Astrocyte (in vitro differentiated cells and primary cell): ENCODE results near the gene H6PD.

Experiments used
- EZH2 ChIP-seq: IDR thresholded peaks from 2 replicates; pipeline ENCODE4 v1.6.1; 2012; ENCODE audit warnings: mild to moderate bottlenecking, low read length, inconsistent platforms; ENCODE audit not compliant: insufficient read depth
- TF ChIP-seq, protein P1 (sequence below): IDR thresholded peaks from 2 replicates; pipeline ENCODE4 v1.5.1; 2011; ENCODE audit warnings: low read depth, mild to moderate bottlenecking, inconsistent platforms, low read length, moderate library complexity; ENCODE audit not compliant: insufficient read depth

DNA sequence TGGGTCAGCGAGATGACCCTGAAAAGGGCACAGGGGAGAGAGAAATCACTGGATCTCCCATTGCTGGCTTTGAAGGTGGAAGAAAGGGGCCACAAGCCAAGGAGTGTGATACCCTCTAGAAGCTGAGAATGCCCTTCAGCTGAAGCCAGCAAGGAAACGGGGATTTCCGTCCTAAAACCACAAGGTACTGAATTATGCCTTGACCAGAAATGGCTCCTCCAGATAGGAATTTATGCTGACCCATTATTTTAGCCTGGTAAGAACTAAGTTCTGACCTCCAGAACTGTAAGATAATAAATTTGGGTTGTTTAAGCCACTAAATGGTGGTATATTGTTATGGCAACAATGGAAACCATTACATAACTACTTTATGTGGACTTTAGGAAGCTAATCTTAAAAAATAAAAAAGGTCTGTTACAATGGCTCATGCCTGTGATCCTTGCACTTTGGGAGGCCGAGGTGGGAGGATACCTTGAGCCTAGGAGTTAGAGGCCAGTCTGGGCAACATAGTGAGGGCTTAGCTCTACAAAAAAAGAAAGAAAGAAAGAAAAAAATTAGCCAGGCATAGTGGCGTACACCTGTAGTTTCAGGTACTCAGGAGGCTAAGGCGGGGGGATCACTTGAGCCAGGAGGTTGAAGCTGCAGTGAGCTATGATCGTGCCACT is 3.6 kb upstream of the H6PD start:
- TF ChIP-seq, protein P1, sequence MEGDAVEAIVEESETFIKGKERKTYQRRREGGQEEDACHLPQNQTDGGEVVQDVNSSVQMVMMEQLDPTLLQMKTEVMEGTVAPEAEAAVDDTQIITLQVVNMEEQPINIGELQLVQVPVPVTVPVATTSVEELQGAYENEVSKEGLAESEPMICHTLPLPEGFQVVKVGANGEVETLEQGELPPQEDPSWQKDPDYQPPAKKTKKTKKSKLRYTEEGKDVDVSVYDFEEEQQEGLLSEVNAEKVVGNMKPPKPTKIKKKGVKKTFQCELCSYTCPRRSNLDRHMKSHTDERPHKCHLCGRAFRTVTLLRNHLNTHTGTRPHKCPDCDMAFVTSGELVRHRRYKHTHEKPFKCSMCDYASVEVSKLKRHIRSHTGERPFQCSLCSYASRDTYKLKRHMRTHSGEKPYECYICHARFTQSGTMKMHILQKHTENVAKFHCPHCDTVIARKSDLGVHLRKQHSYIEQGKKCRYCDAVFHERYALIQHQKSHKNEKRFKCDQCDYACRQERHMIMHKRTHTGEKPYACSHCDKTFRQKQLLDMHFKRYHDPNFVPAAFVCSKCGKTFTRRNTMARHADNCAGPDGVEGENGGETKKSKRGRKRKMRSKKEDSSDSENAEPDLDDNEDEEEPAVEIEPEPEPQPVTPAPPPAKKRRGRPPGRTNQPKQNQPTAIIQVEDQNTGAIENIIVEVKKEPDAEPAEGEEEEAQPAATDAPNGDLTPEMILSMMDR, result no peak
- no peak for TF ChIP-seq EZH2
